ENCODE results near the gene SYNE1.
"Not testable (repeated sequence)": the region's sequence is repeated elsewhere in the genome, so short reads cannot be mapped to it uniquely, and the experiment has no call there.

- not testable (repeated sequence) for TF ChIP-seq CTCF, POLR2A, POLR2AphosphoS5, EP300 (IDR thresholded peaks at IDR 0.05)
These were observed 144.9 kb downstream of the SYNE1 start for GRCh38 chr6:152492281-152492680.

Measured in upper lobe of left lung (tissue), 4 donors.